ENCODE data around the gene MAPRE2. TPM values are rescaled to one million over a fixed set of nuclear protein-coding genes. Genes with fewer than 3 reads are reported as not detected.
A peak's percentile ranks its signal among the peaks of the same experiment; 100 is the strongest.

The MAPRE2 gene
- total and polyA plus RNA-seq, 12 donors: 30.2 to 144 (median 87.6) TPM

- no peak for DNase-seq
- peaks cover 14 to 16% of the 10 kb centered on the region in 2 donors for H3K4me1 ChIP-seq (replicated peaks in 1 of 2)
- 56 to 76% (median 69%) methylated on average over 3 of the region's 3 CpGs for WGBS, 4 donors
- H3K27me3 ChIP-seq: no peaks in the 10 kb centered on the region
- peak overlapping the region in 1 of 5 donors; percentile 40 for H3K27ac ChIP-seq
- H3K9me3 ChIP-seq (replicated peaks in 1 of 3): no peaks in the 10 kb centered on the region
- intact Hi-C loops (cut with DNase I): no loop called here
- no peak overlapping the region for H3K4me3 ChIP-seq
- no peaks in the 10 kb centered on the region for H3K36me3 ChIP-seq (replicated peaks in 1 of 2)
- TF ChIP-seq POLR2A (IDR thresholded peaks at IDR 0.05) (no peak), CTCF (IDR thresholded peaks at IDR 0.05) (no peak)
Observed at GRCh38 chr18:35161934-35162333, 120.7 kb downstream of the MAPRE2 start.

GRCh38 chr18:35163014-35163539 is 121.9 kb downstream of the MAPRE2 start:
- H3K9me3 ChIP-seq (replicated peaks in 1 of 3): no peaks in the 10 kb centered on the region
- no peak overlapping the region for H3K4me3 ChIP-seq
- no peaks in the 10 kb centered on the region for H3K36me3 ChIP-seq (replicated peaks in 1 of 2)
- intact Hi-C loops (cut with DNase I): no loop called here
- no peak for TF ChIP-seq CTCF (IDR thresholded peaks at IDR 0.05)
- TF ChIP-seq POLR2A (IDR thresholded peaks at IDR 0.05): no peak
- H3K4me1 ChIP-seq (replicated peaks in 1 of 2): peaks cover 14 to 16% of the 10 kb centered on the region in 2 donors
- DNase-seq: no peak
- peak overlapping the region in 1 of 5 donors; percentile 0 for H3K27ac ChIP-seq
- no peaks in the 10 kb centered on the region for H3K27me3 ChIP-seq

- H3K9me3 ChIP-seq (replicated peaks in 1 of 3): no peaks in the 10 kb centered on the region
- no peak overlapping the region for H3K4me3 ChIP-seq
- no peaks in the 10 kb centered on the region for H3K36me3 ChIP-seq (replicated peaks in 1 of 2)
- intact Hi-C loops (cut with DNase I): no loop called here
- H3K27ac ChIP-seq: peak overlapping the region in 3 of 5 donors; percentile 1 to 46 (median 45)
- H3K27me3 ChIP-seq: no peaks in the 10 kb centered on the region
- TF ChIP-seq CTCF (IDR thresholded peaks at IDR 0.05) (no peak), POLR2A (IDR thresholded peaks at IDR 0.05) (no peak)
- H3K4me1 ChIP-seq (replicated peaks in 1 of 2): peaks cover 14 to 16% of the 10 kb centered on the region in 2 donors
- 84 to 95% (median 91%) methylated on average over 5 of the region's 5 CpGs for WGBS, 4 donors
- DNase-seq: no peak
Observed at GRCh38 chr18:35163721-35164120, 122.5 kb downstream of the MAPRE2 start.

- peak overlapping the region in 3 of 5 donors; percentile 1 to 46 (median 45) for H3K27ac ChIP-seq
Observed at GRCh38 chr18:35164133-35164532, 122.9 kb downstream of the MAPRE2 start.

More at GRCh38 chr18:35164133-35164532, 122.9 kb downstream of the MAPRE2 start:
- intact Hi-C loops (cut with DNase I): no loop called here
- H3K4me3 ChIP-seq: no peak overlapping the region
- TF ChIP-seq POLR2A (IDR thresholded peaks at IDR 0.05) (no peak), CTCF (IDR thresholded peaks at IDR 0.05) (no peak)
- peak; percentile 33 to 69 (median 60) for DNase-seq
- no peaks in the 10 kb centered on the region for H3K9me3 ChIP-seq (replicated peaks in 1 of 3)
- no peaks in the 10 kb centered on the region for H3K27me3 ChIP-seq
- peaks cover 14 to 16% of the 10 kb centered on the region in 2 donors for H3K4me1 ChIP-seq (replicated peaks in 1 of 2)
- no peaks in the 10 kb centered on the region for H3K36me3 ChIP-seq (replicated peaks in 1 of 2)
- WGBS, 4 donors: 42 to 53% (median 46%) methylated on average over 6 of the region's 6 CpGs

Data from adrenal gland (tissue), 12 donors.